GM21576 (cell line): ENCODE data around the gene UFD1.

Experiments used
- ATAC-seq: cut with Tn5 transposase; IDR thresholded peaks from one replicate; pipeline ENCODE4 v1.9.1; 2021; ENCODE audit warnings: mild to moderate bottlenecking, moderate library complexity; ENCODE audit not compliant: unreplicated experiment

The UFD1 gene

GRCh38 chr22:19478901-19479354, at the start of gene UFD1:
Gene UFD1, minus strand, starts transcription at chr22:19479193. Its CDS starts 108 bp downstream, at chr22:19479085.
- ATAC-seq = peak; percentile 39

GRCh38 chr22:19527861-19528417, 48.9 kb upstream of the UFD1 start:
- ATAC-seq = no peak

- no peak for ATAC-seq
These were observed 48.3 kb upstream of the UFD1 start for GRCh38 chr22:19527321-19527721.

- no peak for ATAC-seq
These were observed 47.7 kb upstream of the UFD1 start for GRCh38 chr22:19526702-19527111.

- ATAC-seq = no peak
These were observed 47.2 kb upstream of the UFD1 start for GRCh38 chr22:19526076-19526701.

- ATAC-seq = no peak
These were observed 46.7 kb upstream of the UFD1 start for GRCh38 chr22:19525666-19526065.

GRCh38 chr22:19525116-19525660, 46.2 kb upstream of the UFD1 start:
- no peak for ATAC-seq

GRCh38 chr22:19524170-19525115, 45.5 kb upstream of the UFD1 start, which contains the start of gene CLDN5:
Gene CLDN5, minus strand, starts transcription at chr22:19524410. Its CDS starts 155 bp downstream, at chr22:19524255.
- no peak for ATAC-seq

- no peak for ATAC-seq
These were observed 44.5 kb upstream of the UFD1 start for GRCh38 chr22:19523240-19524169.

GRCh38 chr22:19522881-19523239, 43.9 kb upstream of the UFD1 start:
- ATAC-seq = no peak

- no peak for ATAC-seq
These were observed 43.3 kb upstream of the UFD1 start for GRCh38 chr22:19522190-19522880.

GRCh38 chr22:19520566-19521305, 41.7 kb upstream of the UFD1 start:
- ATAC-seq = no peak

GRCh38 chr22:19520007-19520406, 41.0 kb upstream of the UFD1 start:
- no peak for ATAC-seq

GRCh38 chr22:19519041-19519926, 40.3 kb upstream of the UFD1 start:
- ATAC-seq = no peak

- ATAC-seq = no peak
These were observed 39.6 kb upstream of the UFD1 start for GRCh38 chr22:19518635-19519034.

GRCh38 chr22:19517919-19518611, 39.1 kb upstream of the UFD1 start:
- ATAC-seq = no peak

GRCh38 chr22:19517171-19517500, 38.1 kb upstream of the UFD1 start:
- ATAC-seq = no peak
